HEK293 (cell line): ENCODE data around the gene LHFPL6.

Experiments used
- CTCF ChIA-PET: fragments of 350-600 bp; formaldehyde crosslinking; extraction: SDS; loops from one replicate; lab custom pipeline; 2021; ENCODE audit warnings: antibody characterized with exemption; lab: Yijun Ruan, JAX
- POLR2A ChIA-PET: fragments of 300-600 bp; formaldehyde crosslinking; extraction: SDS; loops from one replicate; lab custom pipeline; 2020; ENCODE audit warnings: antibody characterized with exemption, inconsistent platforms; lab: Yijun Ruan, JAX
- H3K27ac ChIP-seq: fragments of 200-500 bp; sonication (Bioruptor generic); 2 replicates; pipeline ENCODE4 v1.5.1; 2014; ENCODE audit warnings: low read depth, low read length, control low read depth, inconsistent platforms; ENCODE audit errors: extremely low read depth
- H3K36me3 ChIP-seq, 2 experiments: fragments of 200-500 bp in 1 of 2; sonication (Bioruptor generic) in 1 of 2; 1 replicate in 1 of 2; 2 replicates in 1 of 2; pipeline ENCODE4 v1.5.1; 2014 to 2017; ENCODE audit warnings: inconsistent platforms in 2 of 2, low read length in 2 of 2; ENCODE audit not compliant: control insufficient read depth in 2 of 2, insufficient read depth in 1 of 2
- H3K4me1 ChIP-seq: fragments of 200-500 bp; sonication (Bioruptor generic); 2 replicates; pipeline ENCODE4 v1.5.1; 2014; ENCODE audit warnings: mild to moderate bottlenecking, low read length, inconsistent platforms; ENCODE audit not compliant: control insufficient read depth, insufficient read depth
- H3K4me3 ChIP-seq: 2 replicates; pipeline ENCODE4 v1.5.1; 2011; ENCODE audit warnings: low read depth, mild to moderate bottlenecking, control low read depth, low read length, moderate library complexity
- H3K9me3 ChIP-seq: fragments of 200-500 bp; sonication (Bioruptor generic); 2 replicates; pipeline ENCODE4 v1.5.1; 2014; ENCODE audit warnings: low read depth, low read length, inconsistent platforms; ENCODE audit not compliant: control insufficient read depth, insufficient read depth
- EGR2 ChIP-seq: fragments of 450-650 bp; formaldehyde crosslinking; IDR thresholded peaks from 2 replicates; pipeline ENCODE4 v1.5.1; 2016; ENCODE audit warnings: low read depth, missing biosample characterization, missing genetic modification characterization
- OVOL3 ChIP-seq: fragments of 450-650 bp; formaldehyde crosslinking; IDR thresholded peaks from 2 replicates; pipeline ENCODE4 v1.5.1; 2016; ENCODE audit warnings: missing biosample characterization, missing genetic modification characterization
- SETDB1 ChIP-seq: IDR thresholded peaks from one replicate; pipeline ENCODE4 v1.6.1; 2017; ENCODE audit warnings: mild to moderate bottlenecking, low read length, moderate library complexity, mixed read lengths; ENCODE audit not compliant: insufficient read length
- TCF7L2 ChIP-seq: IDR thresholded peaks from 2 replicates; pipeline ENCODE4 v1.6.1; 2011; ENCODE audit warnings: low read depth, mild to moderate bottlenecking, inconsistent platforms, low read length, moderate library complexity, borderline replicate concordance
- TRIM28 ChIP-seq: IDR thresholded peaks from 2 replicates; pipeline ENCODE4 v1.6.1; 2011; ENCODE audit warnings: low read length, control low read depth, borderline replicate concordance
- ZBTB7A ChIP-seq: fragments of 450-650 bp; formaldehyde crosslinking; IDR thresholded peaks from 2 replicates; pipeline ENCODE4 v1.5.1; 2016; ENCODE audit warnings: low read depth, missing biosample characterization, missing genetic modification characterization
- ZEB2 ChIP-seq: fragments of 450-650 bp; formaldehyde crosslinking; IDR thresholded peaks from 2 replicates; pipeline ENCODE4 v1.5.1; 2016; ENCODE audit warnings: missing biosample characterization, missing genetic modification characterization
- ZFHX2 ChIP-seq: fragments of 450-650 bp; formaldehyde crosslinking; conservative IDR thresholded peaks from 2 replicates; pipeline ENCODE4 v1.5.1; 2016; ENCODE audit warnings: missing biosample characterization, missing genetic modification characterization
- ZNF121 ChIP-seq: fragments of 450-650 bp; formaldehyde crosslinking; IDR thresholded peaks from 2 replicates; pipeline ENCODE4 v1.5.1; 2016; ENCODE audit warnings: missing biosample characterization, missing genetic modification characterization
- ZNF544 ChIP-seq: fragments of 450-650 bp; formaldehyde crosslinking; IDR thresholded peaks from 2 replicates; pipeline ENCODE4 v1.5.0; 2017; ENCODE audit warnings: missing biosample characterization, missing genetic modification characterization
- ZNF660 ChIP-seq: fragments of 450-650 bp; IDR thresholded peaks from 2 replicates; pipeline ENCODE4 v1.5.1; 2018; ENCODE audit warnings: missing biosample characterization, mild to moderate bottlenecking, missing genetic modification characterization
- ZNF76 ChIP-seq: fragments of 450-650 bp; formaldehyde crosslinking; IDR thresholded peaks from 2 replicates; pipeline ENCODE4; 2016; ENCODE audit warnings: low read depth, missing biosample characterization, missing genetic modification characterization, borderline replicate concordance
- ZNF843 ChIP-seq: fragments of 450-650 bp; formaldehyde crosslinking; IDR thresholded peaks from 2 replicates; pipeline ENCODE4 v1.5.1; 2016; ENCODE audit warnings: missing biosample characterization, missing genetic modification characterization
- TF ChIP-seq, protein P1 (sequence below): fragments of 450-650 bp; formaldehyde crosslinking; IDR thresholded peaks from 2 replicates; pipeline ENCODE4 v1.5.1; 2017; ENCODE audit warnings: missing biosample characterization, missing genetic modification characterization
- TF ChIP-seq, protein P2 (sequence below): fragments of 450-650 bp; formaldehyde crosslinking; IDR thresholded peaks from 2 replicates; pipeline ENCODE4 v1.5.1; 2016; ENCODE audit warnings: missing biosample characterization, missing genetic modification characterization
- TF ChIP-seq, protein P3 (sequence below): fragments of 450-650 bp; formaldehyde crosslinking; IDR thresholded peaks from 2 replicates; pipeline ENCODE4 v1.5.1; 2016; ENCODE audit warnings: missing biosample characterization, missing genetic modification characterization

The LHFPL6 gene

DNA sequence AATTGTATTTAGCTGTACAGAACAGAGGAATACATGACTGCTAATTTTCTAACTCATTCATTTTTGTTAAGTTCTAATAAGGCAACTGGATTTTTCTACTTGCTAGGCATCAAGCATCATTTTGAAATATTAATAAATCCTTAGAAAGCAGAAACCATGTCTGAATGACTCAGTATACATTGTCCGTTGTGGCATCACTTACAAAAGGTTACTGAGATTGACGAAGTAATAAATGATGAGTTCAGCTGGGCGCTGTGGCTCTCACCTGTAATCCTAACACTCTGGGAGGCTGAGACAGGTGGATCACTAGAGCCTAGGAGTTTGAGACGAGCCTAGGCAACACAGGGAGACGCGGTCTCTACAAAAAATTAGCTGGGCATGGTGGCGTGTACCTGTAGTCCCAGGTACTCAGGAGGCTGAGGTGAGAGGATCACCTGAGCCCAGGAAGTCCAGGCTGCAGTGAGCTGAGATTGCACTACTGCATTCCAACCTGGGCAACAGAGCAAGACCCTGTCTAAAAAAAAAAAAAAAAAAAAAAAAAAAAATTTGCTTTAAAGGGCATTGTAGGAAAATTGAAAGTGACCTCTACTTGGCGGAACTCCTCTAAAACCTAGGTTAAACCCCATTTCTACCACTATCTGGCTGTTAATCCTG lies 36.6 kb downstream of the LHFPL6 start:
- CTCF ChIA-PET = no interaction called here
- H3K27ac ChIP-seq = no peak overlapping the region
- POLR2A ChIA-PET = no interaction called here

DNA sequence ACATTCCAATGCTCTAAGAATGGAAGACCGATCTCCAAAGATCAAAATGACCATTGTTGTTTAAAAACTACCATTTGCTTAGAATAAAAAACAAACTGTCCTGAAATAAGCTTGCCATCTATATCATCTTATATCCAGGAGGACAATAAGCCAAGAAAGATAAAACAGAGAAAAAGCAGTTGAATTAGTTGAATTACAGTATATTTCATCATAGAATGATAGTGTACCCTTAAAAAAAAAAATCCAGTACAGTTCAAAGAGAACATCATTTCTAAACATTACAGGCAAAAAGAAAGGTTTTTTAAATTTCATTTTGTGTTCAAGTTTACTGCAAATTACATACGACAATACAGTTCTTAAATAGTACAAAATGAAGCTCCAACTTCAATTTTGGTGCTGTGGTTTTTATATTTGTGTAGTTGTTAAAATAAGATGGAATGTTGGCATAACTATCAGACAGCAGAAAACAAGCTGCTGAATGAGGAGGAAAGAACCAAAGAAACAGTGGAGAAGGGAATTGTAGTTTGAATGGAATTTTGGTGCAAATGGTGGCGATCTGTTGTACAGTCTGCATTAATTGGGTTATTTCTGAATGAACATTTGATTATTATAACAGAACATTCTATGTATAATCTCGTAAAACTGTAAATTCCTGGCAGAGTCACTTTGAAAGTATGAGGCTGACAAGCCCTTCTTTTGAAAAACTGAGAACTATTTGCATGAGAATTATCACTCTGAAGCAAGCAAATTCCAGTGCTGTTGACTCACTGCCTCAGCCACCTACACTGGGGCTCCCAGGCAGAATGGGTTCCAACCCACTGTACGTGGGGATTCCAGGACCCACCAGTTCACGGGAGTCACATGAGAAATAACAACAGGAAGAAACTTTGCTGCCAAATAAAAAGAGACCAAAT lies 37.7 kb downstream of the LHFPL6 start:
- ChIA-PET POLR2A (no interaction called here), CTCF (interaction anchor here (0.7 to 1.2 kb wide), 2 partner anchors 51 to 446 kb away, joined by 3 to 5 read pairs; no protein-coding TSS in a partner anchor)
- no peaks in the 10 kb centered on the region for H3K36me3 ChIP-seq
- H3K27ac ChIP-seq = no peak overlapping the region
- no peak overlapping the region; the same call in 1 of the 2 replicates for H3K4me3 ChIP-seq
- peaks cover 6% of the 10 kb centered on the region; the same call in 1 of the 2 replicates for H3K4me1 ChIP-seq
- peak; percentile 62 for TF ChIP-seq ZFHX2 (tag by site-specific recombination)
- TF ChIP-seq OVOL3 (tag by site-specific recombination) = no peak
- no peak for TF ChIP-seq ZEB2 (tag by site-specific recombination)
- TF ChIP-seq ZNF660 = peak; percentile 77
- no peak for TF ChIP-seq ZNF76 (tag by site-specific recombination)
- TF ChIP-seq, protein P1, sequence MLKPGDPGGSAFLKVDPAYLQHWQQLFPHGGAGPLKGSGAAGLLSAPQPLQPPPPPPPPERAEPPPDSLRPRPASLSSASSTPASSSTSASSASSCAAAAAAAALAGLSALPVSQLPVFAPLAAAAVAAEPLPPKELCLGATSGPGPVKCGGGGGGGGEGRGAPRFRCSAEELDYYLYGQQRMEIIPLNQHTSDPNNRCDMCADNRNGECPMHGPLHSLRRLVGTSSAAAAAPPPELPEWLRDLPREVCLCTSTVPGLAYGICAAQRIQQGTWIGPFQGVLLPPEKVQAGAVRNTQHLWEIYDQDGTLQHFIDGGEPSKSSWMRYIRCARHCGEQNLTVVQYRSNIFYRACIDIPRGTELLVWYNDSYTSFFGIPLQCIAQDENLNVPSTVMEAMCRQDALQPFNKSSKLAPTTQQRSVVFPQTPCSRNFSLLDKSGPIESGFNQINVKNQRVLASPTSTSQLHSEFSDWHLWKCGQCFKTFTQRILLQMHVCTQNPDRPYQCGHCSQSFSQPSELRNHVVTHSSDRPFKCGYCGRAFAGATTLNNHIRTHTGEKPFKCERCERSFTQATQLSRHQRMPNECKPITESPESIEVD (tag by site-specific recombination) = peak; percentile 23; the same call in 1 of the 2 replicates
- no peak for TF ChIP-seq ZNF544
- TF ChIP-seq TRIM28 = no peak
- peak; percentile 43; the same call in 1 of the 2 replicates for TF ChIP-seq EGR2
- TF ChIP-seq ZBTB7A = no peak
- no peak for TF ChIP-seq ZNF843 (tag by site-specific recombination)
- TF ChIP-seq, protein P2, sequence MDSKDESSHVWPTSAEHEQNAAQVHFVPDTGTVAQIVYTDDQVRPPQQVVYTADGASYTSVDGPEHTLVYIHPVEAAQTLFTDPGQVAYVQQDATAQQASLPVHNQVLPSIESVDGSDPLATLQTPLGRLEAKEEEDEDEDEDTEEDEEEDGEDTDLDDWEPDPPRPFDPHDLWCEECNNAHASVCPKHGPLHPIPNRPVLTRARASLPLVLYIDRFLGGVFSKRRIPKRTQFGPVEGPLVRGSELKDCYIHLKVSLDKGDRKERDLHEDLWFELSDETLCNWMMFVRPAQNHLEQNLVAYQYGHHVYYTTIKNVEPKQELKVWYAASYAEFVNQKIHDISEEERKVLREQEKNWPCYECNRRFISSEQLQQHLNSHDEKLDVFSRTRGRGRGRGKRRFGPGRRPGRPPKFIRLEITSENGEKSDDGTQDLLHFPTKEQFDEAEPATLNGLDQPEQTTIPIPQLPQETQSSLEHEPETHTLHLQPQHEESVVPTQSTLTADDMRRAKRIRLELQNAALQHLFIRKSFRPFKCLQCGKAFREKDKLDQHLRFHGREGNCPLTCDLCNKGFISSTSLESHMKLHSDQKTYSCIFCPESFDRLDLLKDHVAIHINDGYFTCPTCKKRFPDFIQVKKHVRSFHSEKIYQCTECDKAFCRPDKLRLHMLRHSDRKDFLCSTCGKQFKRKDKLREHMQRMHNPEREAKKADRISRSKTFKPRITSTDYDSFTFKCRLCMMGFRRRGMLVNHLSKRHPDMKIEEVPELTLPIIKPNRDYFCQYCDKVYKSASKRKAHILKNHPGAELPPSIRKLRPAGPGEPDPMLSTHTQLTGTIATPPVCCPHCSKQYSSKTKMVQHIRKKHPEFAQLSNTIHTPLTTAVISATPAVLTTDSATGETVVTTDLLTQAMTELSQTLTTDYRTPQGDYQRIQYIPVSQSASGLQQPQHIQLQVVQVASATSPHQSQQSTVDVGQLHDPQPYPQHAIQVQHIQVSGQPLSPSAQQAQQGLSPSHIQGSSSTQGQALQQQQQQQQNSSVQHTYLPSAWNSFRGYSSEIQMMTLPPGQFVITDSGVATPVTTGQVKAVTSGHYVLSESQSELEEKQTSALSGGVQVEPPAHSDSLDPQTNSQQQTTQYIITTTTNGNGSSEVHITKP (tag by site-specific recombination) = peak; percentile 54; the same call in 1 of the 2 replicates
- TF ChIP-seq TCF7L2 = no peak
- no peaks in the 10 kb centered on the region for H3K9me3 ChIP-seq

More for the DNA sequence above, 36.6 kb downstream of the LHFPL6 start:
- TF ChIP-seq, protein P3, sequence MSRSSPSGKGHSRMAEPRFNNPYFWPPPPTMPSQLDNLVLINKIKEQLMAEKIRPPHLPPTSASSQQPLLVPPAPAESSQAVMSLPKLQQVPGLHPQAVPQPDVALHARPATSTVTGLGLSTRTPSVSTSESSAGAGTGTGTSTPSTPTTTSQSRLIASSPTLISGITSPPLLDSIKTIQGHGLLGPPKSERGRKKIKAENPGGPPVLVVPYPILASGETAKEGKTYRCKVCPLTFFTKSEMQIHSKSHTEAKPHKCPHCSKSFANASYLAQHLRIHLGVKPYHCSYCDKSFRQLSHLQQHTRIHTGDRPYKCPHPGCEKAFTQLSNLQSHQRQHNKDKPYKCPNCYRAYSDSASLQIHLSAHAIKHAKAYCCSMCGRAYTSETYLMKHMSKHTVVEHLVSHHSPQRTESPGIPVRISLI (tag by site-specific recombination) = peak; percentile 84
- TF ChIP-seq ZNF121 (tag by site-specific recombination) (peak; percentile 67; the same call in 1 of the 2 replicates), SETDB1 (no peak)
- TF ChIP-seq, all 188 proteins: peak for 2
- H3K4me1 ChIP-seq = peaks cover 6% of the 10 kb centered on the region; the same call in 1 of the 2 replicates
- no peaks in the 10 kb centered on the region for H3K9me3 ChIP-seq
- no peak overlapping the region for H3K4me3 ChIP-seq
- no peaks in the 10 kb centered on the region for H3K36me3 ChIP-seq
